ENCODE results near the gene LRRC59. TPM values are rescaled to one million over a fixed set of nuclear protein-coding genes. Genes with fewer than 3 reads are reported as not detected.

Gene LRRC59
- total and polyA plus RNA-seq, 2 of the 13 experiments (the other 11 are each of a cell fraction or from before 2014, with no cell fraction given): 87.3 to 222 TPM

DNA sequence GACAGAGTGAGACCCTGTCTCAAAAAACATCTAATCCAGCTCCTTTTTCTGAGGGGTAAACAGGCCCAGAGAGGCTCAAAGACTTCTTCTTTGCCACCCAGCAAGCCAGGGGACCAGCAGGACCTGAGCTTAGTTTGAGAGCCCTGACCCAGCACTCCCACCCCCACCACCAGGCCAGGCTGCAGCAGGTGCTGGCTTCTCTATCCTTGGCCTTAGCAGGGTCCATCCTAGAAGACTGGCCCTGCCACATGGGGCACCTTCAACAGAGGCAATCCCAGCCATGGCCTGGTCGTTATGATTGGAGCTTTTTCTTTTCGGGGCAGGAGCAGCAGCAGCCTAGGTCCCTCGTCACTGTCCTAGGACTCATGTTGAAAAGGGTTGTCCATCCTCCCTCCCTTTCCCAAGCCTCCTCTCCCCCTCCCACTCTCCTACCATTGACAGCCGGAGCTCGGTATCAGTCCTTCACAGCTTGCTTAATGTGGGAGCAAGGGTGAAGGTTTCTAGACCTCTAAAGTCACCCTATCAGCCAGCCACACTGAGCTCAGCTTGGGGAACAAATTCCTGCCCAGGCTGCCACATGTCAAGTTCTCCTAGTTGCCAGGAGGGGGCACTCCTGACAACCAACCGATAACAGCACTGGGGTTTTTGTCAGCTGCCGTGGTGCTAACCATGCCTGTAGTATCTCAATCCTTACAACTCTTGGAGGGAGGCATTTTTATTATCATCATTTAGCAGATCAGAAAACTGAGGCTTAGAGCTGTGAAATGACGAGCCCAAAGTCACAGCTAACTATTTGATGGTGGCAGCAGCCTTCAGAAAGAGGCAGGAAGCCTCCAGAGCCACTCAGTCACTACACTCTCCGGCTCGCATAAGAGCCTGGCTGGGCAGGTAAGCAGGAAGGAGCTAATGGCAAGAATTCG is 35.5 kb downstream of the LRRC59 start (continued):
- no peak for TF ChIP-seq SOX6 (IDR thresholded peaks at IDR 0.05)
- TF ChIP-seq SOX6 (CRISPR knock-in tag; IDR thresholded peaks at IDR 0.05): 0 out of 2 replicates have a peak, but pooled peaks have one; percentile 14
- no peak for TF ChIP-seq SRSF9 (IDR thresholded peaks at IDR 0.05; ENCODE audit: borderline replicate concordance, insufficient read depth, low read depth, low read length, poor library complexity, severe bottlenecking)
- no peak for TF ChIP-seq ZBTB21 (CRISPR knock-in tag; IDR thresholded peaks at IDR 0.05)
- TF ChIP-seq, protein P1, sequence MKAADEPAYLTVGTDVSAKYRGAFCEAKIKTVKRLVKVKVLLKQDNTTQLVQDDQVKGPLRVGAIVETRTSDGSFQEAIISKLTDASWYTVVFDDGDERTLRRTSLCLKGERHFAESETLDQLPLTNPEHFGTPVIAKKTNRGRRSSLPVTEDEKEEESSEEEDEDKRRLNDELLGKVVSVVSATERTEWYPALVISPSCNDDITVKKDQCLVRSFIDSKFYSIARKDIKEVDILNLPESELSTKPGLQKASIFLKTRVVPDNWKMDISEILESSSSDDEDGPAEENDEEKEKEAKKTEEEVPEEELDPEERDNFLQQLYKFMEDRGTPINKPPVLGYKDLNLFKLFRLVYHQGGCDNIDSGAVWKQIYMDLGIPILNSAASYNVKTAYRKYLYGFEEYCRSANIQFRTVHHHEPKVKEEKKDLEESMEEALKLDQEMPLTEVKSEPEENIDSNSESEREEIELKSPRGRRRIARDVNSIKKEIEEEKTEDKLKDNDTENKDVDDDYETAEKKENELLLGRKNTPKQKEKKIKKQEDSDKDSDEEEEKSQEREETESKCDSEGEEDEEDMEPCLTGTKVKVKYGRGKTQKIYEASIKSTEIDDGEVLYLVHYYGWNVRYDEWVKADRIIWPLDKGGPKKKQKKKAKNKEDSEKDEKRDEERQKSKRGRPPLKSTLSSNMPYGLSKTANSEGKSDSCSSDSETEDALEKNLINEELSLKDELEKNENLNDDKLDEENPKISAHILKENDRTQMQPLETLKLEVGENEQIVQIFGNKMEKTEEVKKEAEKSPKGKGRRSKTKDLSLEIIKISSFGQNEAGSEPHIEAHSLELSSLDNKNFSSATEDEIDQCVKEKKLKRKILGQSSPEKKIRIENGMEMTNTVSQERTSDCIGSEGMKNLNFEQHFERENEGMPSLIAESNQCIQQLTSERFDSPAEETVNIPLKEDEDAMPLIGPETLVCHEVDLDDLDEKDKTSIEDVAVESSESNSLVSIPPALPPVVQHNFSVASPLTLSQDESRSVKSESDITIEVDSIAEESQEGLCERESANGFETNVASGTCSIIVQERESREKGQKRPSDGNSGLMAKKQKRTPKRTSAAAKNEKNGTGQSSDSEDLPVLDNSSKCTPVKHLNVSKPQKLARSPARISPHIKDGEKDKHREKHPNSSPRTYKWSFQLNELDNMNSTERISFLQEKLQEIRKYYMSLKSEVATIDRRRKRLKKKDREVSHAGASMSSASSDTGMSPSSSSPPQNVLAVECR (CRISPR knock-in tag; IDR thresholded peaks at IDR 0.05; ENCODE audit: borderline replicate concordance): no peak; the same call in 1 of the 2 replicates
- TF ChIP-seq TSC22D2 (CRISPR knock-in tag; IDR thresholded peaks at IDR 0.05; ENCODE audit: borderline replicate concordance): 0 out of 2 replicates have a peak, but pooled peaks have one; percentile 53
- TF ChIP-seq SNAI1 (CRISPR knock-in tag; IDR thresholded peaks at IDR 0.05; ENCODE audit: borderline replicate concordance): no peak
- TF ChIP-seq ZNF782 (CRISPR knock-in tag; IDR thresholded peaks at IDR 0.05; ENCODE audit: borderline replicate concordance): no peak
- TF ChIP-seq, protein P2, sequence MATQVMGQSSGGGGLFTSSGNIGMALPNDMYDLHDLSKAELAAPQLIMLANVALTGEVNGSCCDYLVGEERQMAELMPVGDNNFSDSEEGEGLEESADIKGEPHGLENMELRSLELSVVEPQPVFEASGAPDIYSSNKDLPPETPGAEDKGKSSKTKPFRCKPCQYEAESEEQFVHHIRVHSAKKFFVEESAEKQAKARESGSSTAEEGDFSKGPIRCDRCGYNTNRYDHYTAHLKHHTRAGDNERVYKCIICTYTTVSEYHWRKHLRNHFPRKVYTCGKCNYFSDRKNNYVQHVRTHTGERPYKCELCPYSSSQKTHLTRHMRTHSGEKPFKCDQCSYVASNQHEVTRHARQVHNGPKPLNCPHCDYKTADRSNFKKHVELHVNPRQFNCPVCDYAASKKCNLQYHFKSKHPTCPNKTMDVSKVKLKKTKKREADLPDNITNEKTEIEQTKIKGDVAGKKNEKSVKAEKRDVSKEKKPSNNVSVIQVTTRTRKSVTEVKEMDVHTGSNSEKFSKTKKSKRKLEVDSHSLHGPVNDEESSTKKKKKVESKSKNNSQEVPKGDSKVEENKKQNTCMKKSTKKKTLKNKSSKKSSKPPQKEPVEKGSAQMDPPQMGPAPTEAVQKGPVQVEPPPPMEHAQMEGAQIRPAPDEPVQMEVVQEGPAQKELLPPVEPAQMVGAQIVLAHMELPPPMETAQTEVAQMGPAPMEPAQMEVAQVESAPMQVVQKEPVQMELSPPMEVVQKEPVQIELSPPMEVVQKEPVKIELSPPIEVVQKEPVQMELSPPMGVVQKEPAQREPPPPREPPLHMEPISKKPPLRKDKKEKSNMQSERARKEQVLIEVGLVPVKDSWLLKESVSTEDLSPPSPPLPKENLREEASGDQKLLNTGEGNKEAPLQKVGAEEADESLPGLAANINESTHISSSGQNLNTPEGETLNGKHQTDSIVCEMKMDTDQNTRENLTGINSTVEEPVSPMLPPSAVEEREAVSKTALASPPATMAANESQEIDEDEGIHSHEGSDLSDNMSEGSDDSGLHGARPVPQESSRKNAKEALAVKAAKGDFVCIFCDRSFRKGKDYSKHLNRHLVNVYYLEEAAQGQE (IDR thresholded peaks at IDR 0.05; ENCODE audit: borderline replicate concordance in 1 of 2, low read depth in 1 of 2, low read length in 2 of 2): no peak
- TF ChIP-seq SP140L (CRISPR knock-in tag; IDR thresholded peaks at IDR 0.05; ENCODE audit: borderline replicate concordance): no peak
- TF ChIP-seq, protein P3, sequence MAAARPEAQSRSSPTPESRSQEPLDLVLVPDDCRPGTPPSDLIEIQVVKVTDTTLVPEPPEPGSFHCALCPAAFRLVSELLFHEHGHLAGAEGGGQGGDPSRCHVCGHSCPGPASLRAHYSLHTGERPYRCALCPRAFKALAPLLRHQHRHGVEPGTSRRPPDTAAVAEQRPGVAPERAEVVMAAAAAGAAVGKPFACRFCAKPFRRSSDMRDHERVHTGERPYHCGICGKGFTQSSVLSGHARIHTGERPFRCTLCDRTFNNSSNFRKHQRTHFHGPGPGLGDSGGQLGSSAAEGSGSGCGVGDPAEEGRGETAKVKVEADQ (CRISPR knock-in tag; IDR thresholded peaks at IDR 0.05; ENCODE audit: borderline replicate concordance): no peak
- TF ChIP-seq, protein P4, sequence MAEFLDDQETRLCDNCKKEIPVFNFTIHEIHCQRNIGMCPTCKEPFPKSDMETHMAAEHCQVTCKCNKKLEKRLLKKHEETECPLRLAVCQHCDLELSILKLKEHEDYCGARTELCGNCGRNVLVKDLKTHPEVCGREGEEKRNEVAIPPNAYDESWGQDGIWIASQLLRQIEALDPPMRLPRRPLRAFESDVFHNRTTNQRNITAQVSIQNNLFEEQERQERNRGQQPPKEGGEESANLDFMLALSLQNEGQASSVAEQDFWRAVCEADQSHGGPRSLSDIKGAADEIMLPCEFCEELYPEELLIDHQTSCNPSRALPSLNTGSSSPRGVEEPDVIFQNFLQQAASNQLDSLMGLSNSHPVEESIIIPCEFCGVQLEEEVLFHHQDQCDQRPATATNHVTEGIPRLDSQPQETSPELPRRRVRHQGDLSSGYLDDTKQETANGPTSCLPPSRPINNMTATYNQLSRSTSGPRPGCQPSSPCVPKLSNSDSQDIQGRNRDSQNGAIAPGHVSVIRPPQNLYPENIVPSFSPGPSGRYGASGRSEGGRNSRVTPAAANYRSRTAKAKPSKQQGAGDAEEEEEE (CRISPR knock-in tag; IDR thresholded peaks at IDR 0.05; ENCODE audit: borderline replicate concordance): no peak
- TF ChIP-seq, protein P5, sequence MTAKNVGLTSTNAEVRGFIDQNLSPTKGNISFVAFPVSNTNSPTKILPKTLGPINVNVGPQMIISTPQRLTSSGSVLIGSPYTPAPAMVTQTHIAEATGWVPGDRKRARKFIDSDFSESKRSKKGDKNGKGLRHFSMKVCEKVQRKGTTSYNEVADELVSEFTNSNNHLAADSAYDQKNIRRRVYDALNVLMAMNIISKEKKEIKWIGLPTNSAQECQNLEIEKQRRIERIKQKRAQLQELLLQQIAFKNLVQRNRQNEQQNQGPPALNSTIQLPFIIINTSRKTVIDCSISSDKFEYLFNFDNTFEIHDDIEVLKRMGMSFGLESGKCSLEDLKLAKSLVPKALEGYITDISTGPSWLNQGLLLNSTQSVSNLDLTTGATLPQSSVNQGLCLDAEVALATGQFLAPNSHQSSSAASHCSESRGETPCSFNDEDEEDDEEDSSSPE (CRISPR knock-in tag; IDR thresholded peaks at IDR 0.05): 0 out of 2 replicates have a peak, but pooled peaks have one; percentile 16
- no peak for TF ChIP-seq IKZF1 (IDR thresholded peaks at IDR 0.05)
- TF ChIP-seq ATF7-NPFF (CRISPR knock-in tag; IDR thresholded peaks at IDR 0.05; ENCODE audit: low read depth): no peak

Data from HepG2 (cell line).